Colonic mucosa (tissue), 4 donors: ENCODE data around the gene MPPED1. TPM values are rescaled to one million over a fixed set of nuclear protein-coding genes. Genes with fewer than 3 reads are reported as not detected.

Source experiments
- DNase-seq: peaks from one replicate; pipeline ENCODE4 v3.0.0-alpha.2; 2020
- H3K27ac ChIP-seq: fragments of 200-600 bp; one replicate; pipeline ENCODE4 v1.8.0; 2021
- H3K27me3 ChIP-seq: fragments of 200-600 bp; one replicate; pipeline ENCODE4 v1.8.0; 2021
- H3K36me3 ChIP-seq: fragments of 200-600 bp; one replicate; pipeline ENCODE4 v1.8.0; 2021
- H3K4me1 ChIP-seq: fragments of 200-600 bp; one replicate; pipeline ENCODE4 v1.8.0; 2021; ENCODE audit warnings: mild to moderate bottlenecking
- H3K4me3 ChIP-seq: fragments of 200-600 bp; one replicate; pipeline ENCODE4 v1.8.0; 2021
- H3K9ac ChIP-seq, 2 donors: one replicate each; pipeline ENCODE4 v1.7.0; 2013; ENCODE audit warnings: control low read depth in 2 of 2, low read depth in 2 of 2, low read length in 2 of 2
- H3K9me3 ChIP-seq: fragments of 200-600 bp; one replicate; pipeline ENCODE4 v1.8.0; 2021
- intact Hi-C: fragments of 100-400 bp; cut with DNase I; formaldehyde crosslinking; loops from one replicate; pipeline ENCODE4 v1.14.1; 2022
- total RNA-seq, 2 donors: library from RNA; stranded (reverse); fragmentation: NEBNext Ultra II Directional in 1 of 2; extraction: Animal tissue kit (Norgen Biotek cat#: 25700) in 1 of 2; gene quantifications; one replicate each; pipeline ENCODE4 v1.2.1, GENCODE V29; 2021
- TF ChIP-seq, protein P1 (sequence below): fragments of 200-600 bp; IDR thresholded peaks from one replicate; pipeline ENCODE4 v1.8.0; 2022; ENCODE audit warnings: antibody characterized with exemption, mild to moderate bottlenecking
- donor health status: healthy.
- donor health status: DM: no; HTN: no; CAD: no.
- donor health status: DM: no; HTN: no; CAD: no.

MPPED1 gene
- total RNA-seq, 2 donors from 2014 or later = 0.05 TPM; not detected in 1

DNA sequence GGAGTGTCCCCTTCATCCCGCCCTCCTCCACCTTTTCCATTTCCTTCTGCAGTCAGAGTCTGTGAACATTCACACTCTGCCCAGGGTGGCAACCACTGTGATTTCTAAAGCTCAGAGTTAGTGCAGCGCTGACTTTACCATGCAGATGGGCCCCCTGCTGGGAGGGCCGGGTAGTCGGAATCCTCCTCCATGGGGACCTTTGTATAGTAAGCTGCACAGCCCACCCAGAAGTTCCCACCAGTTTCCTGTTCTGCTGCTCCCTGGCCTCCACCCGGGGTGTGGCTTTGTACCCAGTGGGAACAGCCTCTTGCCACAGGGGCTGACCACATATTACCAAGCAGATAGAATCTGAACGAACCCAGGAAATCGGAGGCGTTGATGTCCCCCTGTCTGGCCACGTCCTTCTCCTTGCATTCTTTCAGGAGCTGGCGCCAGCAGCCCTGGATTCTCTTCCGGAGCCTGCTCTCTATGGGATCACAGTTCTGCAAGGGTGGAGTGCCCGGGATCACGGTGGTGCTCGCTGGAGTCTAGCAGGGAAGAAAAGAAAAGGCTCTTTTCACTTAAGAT lies 125.3 kb downstream of the MPPED1 start:
- Histone ChIP-seq H3K4me1 (no peaks in the 10 kb centered on the region), H3K9ac (no peak overlapping the region), H3K36me3 (no peaks in the 10 kb centered on the region), H3K27me3 (no peaks in the 10 kb centered on the region), H3K9me3 (no peaks in the 10 kb centered on the region), H3K4me3 (no peak overlapping the region), H3K27ac (no peak overlapping the region)
- intact Hi-C loops = no loop called here
- no peak for DNase-seq
- TF ChIP-seq, protein P1, sequence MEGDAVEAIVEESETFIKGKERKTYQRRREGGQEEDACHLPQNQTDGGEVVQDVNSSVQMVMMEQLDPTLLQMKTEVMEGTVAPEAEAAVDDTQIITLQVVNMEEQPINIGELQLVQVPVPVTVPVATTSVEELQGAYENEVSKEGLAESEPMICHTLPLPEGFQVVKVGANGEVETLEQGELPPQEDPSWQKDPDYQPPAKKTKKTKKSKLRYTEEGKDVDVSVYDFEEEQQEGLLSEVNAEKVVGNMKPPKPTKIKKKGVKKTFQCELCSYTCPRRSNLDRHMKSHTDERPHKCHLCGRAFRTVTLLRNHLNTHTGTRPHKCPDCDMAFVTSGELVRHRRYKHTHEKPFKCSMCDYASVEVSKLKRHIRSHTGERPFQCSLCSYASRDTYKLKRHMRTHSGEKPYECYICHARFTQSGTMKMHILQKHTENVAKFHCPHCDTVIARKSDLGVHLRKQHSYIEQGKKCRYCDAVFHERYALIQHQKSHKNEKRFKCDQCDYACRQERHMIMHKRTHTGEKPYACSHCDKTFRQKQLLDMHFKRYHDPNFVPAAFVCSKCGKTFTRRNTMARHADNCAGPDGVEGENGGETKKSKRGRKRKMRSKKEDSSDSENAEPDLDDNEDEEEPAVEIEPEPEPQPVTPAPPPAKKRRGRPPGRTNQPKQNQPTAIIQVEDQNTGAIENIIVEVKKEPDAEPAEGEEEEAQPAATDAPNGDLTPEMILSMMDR = no peak

DNA sequence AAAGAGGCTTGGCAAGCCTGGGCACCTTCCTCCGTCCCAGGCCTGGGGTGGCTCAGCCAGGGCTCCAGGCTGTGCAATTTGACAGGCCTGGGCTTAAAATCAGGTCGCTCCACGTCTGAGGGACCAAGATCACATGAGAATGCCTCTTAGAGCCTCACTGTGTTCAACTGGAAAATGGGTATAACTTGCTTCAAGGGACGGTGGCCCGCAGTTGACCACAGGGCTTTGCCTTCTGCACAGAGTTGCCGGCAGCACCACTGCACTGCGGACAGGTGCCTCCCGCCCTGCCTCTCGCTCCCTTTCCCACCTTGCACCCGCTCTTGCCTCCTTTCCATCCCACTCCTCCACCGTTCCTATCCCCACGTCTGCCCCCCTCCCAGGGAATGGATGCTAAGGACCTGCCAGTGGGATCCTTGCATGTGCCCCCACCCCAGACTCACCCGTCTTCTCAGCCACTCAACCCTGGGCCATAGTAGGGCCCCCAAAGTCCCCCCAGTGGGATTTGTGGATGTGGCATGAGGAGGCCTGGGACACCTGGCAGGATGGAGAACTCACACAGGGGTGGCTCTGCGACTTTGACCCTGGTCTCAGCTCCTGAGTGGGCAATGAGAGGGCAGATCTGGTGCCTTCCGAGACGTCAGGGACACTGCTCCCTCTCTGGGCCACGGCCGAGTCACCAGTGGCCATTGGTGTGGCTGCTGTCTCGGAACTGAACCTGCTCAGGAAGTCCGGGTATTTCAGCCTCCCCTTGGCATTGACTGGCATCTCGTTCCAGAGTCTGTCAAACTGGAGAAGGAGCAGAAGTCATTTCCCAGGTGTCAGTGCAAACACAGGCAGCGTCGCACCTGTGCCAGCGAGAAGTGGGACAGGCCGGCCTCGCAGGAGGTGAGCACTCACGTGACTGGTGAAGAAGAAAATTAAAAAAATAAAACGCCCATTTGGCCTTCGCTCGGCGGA lies 128.0 kb downstream of the MPPED1 start:
- DNase-seq = no peak

DNA sequence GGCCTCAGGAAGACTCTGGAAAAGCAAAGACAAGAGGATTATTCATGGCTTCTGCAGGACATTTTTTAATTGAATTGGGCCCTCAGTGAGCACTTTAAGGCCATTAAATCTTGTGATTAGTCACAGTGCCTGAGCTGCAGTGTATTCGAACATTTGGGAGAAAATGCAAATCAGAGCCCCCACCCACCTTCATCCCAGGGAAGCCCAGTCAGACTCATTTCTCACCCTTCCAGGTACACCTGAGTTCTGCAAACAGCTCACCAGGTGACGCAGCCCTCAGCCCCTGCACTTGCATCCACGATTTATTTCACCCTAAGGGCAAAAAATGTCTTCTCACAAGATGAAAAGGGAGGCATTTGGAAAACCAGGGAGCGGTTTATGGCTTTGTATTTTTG lies 128.7 kb downstream of the MPPED1 start:
- H3K4me1 ChIP-seq = no peaks in the 10 kb centered on the region
- no peaks in the 10 kb centered on the region for H3K27me3 ChIP-seq
- intact Hi-C loops = no loop called here
- no peaks in the 10 kb centered on the region for H3K36me3 ChIP-seq
- no peak overlapping the region for H3K27ac ChIP-seq
- no peak for DNase-seq
- no peaks in the 10 kb centered on the region for H3K9me3 ChIP-seq
- H3K4me3 ChIP-seq = no peak overlapping the region
- TF ChIP-seq, protein P1 = no peak
- H3K9ac ChIP-seq = no peak overlapping the region

More for the DNA sequence above, 128.0 kb downstream of the MPPED1 start:
- H3K36me3 ChIP-seq = no peaks in the 10 kb centered on the region
- H3K9ac ChIP-seq = no peak overlapping the region
- H3K4me3 ChIP-seq = no peak overlapping the region
- H3K27ac ChIP-seq = no peak overlapping the region
- TF ChIP-seq, protein P1 = no peak
- H3K27me3 ChIP-seq = no peaks in the 10 kb centered on the region
- intact Hi-C loops = no loop called here
- H3K4me1 ChIP-seq = no peaks in the 10 kb centered on the region
- H3K9me3 ChIP-seq = no peaks in the 10 kb centered on the region

DNA sequence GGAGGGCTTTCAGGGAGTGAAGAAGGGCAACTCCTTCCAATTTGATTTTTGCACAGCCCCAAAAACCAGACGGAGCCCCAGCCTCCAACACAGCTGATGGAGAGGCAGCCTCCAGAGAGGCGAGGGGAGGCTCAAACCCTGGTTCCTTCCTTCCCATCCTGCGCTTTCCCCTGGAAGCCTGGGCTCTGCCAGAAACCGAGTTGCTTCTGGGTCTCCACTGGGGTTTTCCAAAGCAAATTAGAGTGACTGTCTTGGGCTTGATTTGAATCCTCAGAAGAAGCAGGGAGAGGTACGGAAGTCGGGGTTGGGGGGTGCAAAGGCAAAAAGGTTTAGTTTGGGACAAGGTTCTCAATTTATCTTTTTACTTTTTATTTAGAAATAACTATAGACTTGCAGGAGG lies 129.2 kb downstream of the MPPED1 start:
- Histone ChIP-seq H3K4me3 (no peak overlapping the region), H3K9me3 (no peaks in the 10 kb centered on the region), H3K4me1 (no peaks in the 10 kb centered on the region), H3K9ac (no peak overlapping the region), H3K27me3 (no peaks in the 10 kb centered on the region), H3K27ac (no peak overlapping the region), H3K36me3 (no peaks in the 10 kb centered on the region)
- TF ChIP-seq, protein P1 = no peak
- DNase-seq = no peak
- intact Hi-C loops = no loop called here

DNA sequence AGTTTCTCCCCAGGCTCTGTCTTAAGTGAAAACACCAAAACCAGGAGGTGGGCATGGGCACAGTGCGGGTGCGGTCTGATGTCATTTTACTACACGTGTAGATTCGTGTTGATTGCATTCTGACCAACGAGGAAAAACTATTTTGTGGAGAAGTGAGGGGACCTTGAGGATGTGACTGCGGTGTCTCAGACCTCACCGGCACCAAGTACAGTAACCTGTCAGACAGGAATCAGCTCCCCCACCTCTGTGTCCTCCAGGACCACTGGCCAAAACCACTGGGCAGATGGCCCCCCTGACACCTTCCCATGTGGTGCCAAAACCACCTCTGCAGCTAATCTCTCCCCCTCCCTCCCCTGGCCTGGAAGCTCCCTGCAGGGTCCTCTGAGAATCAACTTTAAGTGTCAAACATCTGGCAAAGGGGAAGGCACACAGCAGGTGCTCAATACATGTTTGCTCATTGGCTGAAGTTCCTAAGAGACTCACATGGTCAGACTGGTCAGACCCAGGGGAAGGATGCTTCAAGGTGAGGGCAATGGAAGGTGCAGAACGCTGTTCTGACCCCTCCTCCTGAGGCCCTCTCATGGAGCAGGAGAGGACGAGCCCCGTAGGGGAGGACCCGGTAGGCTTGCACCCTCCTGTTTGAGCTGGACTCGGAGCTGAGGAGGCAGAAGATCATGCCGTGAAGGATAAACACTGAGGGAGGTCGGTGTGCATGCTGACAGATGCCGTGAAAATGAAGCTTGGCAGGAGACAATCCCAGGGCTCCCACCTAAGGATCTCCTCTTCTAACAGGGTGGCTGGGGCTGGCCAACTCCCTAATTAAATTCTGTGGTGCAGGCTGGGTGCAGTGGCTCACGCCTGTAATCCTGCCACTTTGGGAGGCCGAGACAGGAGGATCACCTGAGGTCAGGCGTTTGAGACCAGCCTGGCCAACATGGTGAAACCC lies 129.9 kb downstream of the MPPED1 start:
- TF ChIP-seq, protein P1 = no peak
- no peak overlapping the region for H3K4me3 ChIP-seq
- H3K4me1 ChIP-seq = no peaks in the 10 kb centered on the region
- intact Hi-C loops = no loop called here
- no peaks in the 10 kb centered on the region for H3K27me3 ChIP-seq
- no peak overlapping the region for H3K27ac ChIP-seq
- no peak overlapping the region for H3K9ac ChIP-seq
- no peaks in the 10 kb centered on the region for H3K36me3 ChIP-seq
- DNase-seq = no peak
- H3K9me3 ChIP-seq = no peaks in the 10 kb centered on the region
